WI38 (cell line): ENCODE data around the gene POTEF.
"Not testable (repeated sequence)": the region's sequence is repeated elsewhere in the genome, so short reads cannot be mapped to it uniquely, and the experiment has no call there.

Source experiments
- H3K4me3 ChIP-seq: 2 replicates; pipeline ENCODE4 v1.5.1; 2011; ENCODE audit warnings: low read depth, mild to moderate bottlenecking, control low read depth, low read length
- TF ChIP-seq, protein P1 (sequence below): IDR thresholded peaks from 2 replicates; pipeline ENCODE4 v1.5.1; 2012; ENCODE audit warnings: low read depth, mild to moderate bottlenecking, control low read depth, low read length

Gene POTEF

DNA sequence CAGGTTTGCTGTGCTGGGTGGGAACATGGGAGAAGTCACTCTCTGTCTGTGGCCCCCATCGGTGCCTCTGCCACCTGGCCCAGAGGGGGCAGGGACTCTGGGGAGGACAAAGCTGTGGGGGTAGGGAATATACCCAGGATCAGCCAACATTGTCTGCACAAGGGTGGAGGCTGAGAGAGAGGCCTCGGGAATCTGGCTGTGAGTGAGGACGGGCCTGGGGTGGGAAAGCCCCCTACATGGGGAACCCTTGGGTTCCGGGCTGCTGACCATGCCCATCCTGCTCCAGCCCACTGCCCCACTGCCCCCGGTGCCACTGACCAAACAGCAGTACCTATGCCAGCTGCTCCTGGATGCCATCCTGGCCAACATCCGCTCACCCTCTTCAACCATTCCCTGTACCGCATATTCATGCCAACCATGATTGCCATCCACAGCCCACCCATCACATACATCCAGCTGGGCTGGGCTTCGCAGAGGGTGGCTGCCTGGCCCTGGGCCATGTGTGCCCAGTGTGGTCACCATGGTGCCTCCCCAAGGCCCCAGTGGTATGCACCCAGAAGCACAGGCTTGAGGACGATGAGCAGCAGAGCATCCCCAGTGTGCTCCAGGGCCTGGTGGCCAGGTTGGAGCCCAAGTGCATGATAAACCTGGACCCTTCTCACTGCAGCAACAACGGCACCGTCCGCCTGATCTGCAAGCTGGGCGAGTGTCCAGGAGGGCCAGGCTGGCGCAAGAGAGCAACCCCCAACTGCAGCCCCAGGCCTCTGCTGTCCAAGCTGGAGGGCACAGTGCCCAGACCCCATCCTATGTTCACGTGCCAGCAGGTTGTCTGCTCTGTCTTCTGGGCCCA lies 6.9 kb upstream of the POTEF start:
- TF ChIP-seq, protein P1, sequence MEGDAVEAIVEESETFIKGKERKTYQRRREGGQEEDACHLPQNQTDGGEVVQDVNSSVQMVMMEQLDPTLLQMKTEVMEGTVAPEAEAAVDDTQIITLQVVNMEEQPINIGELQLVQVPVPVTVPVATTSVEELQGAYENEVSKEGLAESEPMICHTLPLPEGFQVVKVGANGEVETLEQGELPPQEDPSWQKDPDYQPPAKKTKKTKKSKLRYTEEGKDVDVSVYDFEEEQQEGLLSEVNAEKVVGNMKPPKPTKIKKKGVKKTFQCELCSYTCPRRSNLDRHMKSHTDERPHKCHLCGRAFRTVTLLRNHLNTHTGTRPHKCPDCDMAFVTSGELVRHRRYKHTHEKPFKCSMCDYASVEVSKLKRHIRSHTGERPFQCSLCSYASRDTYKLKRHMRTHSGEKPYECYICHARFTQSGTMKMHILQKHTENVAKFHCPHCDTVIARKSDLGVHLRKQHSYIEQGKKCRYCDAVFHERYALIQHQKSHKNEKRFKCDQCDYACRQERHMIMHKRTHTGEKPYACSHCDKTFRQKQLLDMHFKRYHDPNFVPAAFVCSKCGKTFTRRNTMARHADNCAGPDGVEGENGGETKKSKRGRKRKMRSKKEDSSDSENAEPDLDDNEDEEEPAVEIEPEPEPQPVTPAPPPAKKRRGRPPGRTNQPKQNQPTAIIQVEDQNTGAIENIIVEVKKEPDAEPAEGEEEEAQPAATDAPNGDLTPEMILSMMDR, result no peak
- H3K4me3 ChIP-seq, result no peak overlapping the region

DNA sequence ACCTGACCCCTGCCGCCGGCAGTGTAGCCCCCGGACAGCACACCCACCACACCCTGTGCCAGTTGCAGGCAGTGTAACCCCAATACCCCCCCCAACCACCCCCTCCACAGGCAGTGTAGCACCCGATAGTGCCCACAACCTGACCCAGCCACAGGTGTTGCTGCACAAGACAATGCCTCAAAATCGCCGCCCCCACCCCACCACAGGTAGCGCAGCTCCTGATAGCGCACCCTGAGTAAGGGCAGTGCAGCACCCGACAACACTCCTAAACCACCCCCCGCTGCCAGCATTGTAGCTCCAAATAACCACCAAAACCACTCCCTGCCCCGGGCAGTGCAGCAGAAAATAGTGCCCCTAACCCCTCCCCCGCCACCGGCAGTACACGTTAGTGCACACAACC lies 558 bp downstream of the POTEF start:
- not testable (repeated sequence) for H3K4me3 ChIP-seq

DNA sequence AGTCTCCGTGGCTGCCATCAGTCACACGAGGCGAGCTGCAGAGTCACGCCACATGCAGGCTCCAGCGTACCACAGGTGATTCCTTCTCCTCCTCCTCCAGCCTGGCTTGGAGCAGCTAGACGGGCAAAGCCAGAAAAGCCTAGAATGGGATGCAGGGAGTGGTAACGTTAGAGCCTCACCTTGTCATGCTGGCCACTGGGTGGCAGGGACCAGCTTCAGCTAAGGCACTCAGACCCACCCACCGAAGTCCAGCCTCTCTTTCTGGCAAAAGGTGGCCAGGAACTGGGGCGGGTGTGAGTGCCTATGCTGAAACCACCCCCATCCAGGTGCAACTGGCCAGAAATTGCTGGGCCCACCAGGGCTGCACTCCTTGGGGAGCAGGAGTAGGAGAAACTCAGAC lies 1.3 kb downstream of the POTEF start:
- H3K4me3 ChIP-seq, result not testable (repeated sequence)

DNA sequence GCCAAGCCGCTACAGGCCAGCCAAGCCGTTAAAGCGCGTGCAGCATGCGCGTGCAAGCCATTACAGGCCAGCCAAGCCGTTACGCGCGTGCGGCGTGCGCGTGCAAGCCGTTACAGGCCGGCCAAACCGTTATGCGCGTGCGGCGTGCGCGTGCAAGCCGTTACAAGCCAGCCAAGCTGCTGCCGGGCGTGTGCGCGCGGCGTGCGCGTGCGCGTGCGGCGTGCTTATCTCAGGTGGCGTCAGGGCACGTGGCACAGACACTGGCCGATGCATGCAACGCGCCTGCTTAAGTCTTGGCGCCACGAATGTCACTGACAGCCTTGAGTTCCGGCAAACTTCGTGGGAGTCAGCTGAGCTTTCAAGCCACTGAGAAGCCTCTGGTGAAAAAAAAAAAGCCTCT lies 8.1 kb downstream of the POTEF start:
- not testable (repeated sequence) for H3K4me3 ChIP-seq

DNA sequence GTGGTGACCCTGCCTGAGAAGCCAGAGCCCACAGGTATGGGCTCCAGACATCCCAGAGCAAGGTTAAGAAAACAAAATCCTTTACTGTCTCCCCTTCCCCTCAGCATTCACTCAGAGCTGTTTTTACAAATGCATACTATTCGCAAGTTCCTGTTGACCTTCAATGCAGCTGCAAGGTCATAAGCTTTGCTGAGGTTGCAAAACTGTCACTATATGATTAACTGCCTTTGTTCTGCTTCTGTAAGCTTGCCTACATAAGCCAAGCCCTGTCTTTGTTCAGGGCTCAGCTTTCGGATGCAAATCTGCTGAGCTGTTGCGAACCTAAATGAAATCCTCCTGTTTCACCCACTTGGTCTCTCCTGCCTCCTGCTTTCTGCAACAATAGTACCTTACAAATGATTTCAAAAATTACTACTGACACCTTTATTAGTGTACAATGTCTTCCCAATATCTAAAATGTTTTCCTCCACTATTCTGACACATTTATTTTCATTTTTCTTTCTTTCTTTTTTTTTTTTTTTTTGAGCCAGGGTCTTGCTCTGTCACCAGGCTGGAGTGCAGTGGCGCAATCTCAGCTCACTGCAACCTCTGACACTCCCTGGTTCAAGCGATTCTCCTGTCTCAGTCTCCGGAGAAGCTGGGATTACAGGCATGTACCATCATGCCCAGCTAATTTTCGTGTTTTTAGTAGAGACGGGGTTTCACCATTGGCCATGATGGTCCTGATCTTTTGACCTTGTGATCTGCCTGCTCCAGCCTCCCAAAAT lies 26.2 kb downstream of the POTEF start:
- H3K4me3 ChIP-seq, result not testable (repeated sequence)

DNA sequence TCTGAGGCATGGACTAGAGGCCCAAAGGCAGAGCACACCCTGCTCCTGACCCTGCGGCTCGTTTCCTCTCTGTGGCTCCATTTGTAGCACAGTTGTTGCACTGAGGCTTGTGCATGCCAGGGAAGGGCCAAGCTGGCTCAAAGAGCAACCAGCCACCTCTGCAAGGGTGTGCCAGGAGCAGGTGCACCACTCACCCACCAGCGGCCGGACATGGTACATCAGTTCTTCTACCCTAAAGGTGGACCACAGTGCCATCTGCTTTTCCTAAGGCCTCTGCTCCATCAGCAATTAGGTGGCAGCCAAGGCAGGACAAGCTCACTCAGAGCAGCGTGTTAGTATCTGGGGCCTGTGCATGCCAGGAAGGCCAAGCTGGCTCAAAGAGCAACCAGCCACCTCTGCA lies 66.4 kb downstream of the POTEF start:
- H3K4me3 ChIP-seq, result not testable (repeated sequence)

DNA sequence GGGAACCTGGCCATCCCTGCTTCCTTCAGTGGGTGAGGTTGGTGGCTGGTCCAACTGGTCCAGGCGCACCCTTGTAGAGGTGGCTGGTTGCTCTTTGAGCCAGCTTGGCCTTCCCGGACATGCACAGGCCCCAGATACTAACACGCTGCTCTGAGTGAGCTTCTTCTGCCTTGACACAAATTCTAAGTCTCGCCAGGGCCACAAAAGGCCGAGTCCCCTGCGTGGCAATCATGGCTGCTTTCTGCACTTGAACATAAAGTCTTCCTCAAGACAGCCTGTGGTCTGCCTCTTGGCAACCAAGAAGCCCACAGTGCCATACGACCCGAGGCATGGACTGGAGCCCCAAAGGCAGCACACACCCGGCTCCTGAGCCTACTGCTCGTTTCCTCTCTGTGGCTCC lies 69.0 kb downstream of the POTEF start:
- H3K4me3 ChIP-seq, result not testable (repeated sequence)

DNA sequence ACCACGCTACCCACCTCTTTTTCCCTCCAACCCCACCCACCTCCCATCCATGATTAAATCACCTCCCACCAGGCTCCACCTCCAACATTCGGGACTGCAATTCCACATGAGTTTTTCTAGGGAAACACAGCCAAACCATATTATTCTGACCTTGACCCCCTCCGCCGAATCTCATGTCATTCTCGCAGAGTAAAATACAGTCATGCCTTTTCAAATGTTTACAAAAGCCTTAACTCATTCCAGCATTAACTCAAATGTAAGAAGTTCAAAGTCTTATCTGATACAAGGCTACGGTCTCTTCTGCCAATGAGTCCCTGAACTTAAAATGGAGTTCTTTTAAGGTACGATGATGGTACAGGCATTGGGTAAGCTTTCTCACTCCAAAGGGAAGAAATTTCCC lies 72.7 kb downstream of the POTEF start:
- H3K4me3 ChIP-seq, result not testable (repeated sequence)

DNA sequence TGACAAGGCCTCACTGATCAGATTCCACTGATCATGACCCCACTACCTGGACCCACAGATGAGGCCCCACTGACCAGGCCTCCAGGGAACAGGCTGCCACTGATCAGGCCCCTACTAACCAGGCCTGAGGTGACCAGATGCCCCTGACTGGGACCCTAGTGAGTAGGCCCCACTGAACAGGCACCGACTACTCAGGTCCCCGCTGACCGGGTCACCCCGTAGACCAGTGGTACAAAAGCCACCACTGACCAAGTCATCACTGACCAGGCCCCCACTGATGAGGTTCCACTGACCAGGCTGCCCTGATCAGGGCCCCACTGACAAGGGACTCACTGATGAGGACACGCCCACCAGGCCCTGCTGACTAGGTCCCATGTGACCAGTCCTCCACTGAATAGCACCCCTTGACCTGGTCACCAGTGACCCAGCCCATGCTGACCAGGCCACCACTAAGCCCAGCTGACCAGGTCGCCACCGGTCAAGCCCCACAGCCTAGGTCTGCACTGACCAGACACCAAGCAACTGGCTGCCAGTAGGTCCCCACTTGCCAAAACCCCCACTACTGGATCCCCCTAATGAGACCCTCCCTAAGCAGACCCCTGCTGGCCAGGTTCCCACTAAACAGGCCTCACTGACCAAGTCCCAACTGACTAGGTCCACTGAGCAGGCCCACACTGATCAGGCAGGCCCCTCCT lies 75.7 kb downstream of the POTEF start:
- not testable (repeated sequence) for H3K4me3 ChIP-seq

DNA sequence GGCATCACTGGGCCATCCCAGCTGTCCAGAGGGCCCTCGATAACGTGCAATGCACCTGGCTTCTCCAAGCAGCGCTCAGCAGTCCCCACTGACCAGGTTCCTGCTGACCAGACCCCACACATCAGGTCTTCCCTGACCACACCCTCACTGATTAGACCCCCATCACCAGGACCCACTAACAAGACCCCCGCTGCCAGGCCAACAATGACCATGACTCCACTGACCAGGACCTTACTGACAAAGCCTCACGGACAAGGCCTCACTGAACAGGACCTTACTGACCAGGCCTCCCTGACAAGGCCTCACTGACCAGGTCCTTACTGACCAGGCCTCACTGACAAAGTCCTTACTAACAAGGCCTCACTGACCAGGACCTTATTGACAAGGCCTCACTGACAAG lies 76.6 kb downstream of the POTEF start:
- not testable (repeated sequence) for H3K4me3 ChIP-seq

DNA sequence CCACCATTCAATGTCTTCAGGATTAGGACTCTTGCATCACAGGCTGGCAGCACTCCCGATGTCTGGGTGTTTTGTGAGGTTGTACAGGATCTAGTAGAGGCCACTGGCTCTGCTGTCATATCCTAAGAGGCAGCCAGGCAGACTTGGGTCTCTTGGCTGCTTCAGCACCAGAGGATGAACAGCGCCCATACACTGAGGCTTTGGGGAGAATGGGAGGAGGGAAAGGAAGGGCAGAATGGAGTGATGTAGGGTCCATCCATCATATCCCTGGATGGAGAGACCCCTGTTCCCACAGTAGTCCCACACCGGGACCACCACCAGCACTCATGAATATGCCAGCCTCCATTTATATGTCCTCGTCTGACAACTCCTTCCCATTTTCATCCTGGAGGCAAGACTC lies 80.6 kb downstream of the POTEF start:
- H3K4me3 ChIP-seq, result not testable (repeated sequence)

DNA sequence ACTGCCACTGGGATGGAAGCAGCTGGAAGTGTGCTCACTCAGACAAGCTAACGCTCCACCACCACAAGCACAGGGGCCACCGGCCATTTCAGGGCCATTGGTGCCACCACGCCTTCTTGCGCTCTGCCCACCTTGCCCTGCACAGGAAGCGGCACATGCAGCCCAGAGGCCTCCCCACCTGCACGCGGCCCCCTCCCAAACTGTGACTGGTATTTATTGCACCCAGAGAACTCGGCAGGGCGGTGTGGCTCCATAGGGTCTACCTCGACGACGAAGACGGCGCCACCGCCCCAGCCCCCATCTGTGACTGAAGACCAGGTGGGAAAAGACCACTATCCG lies 90.8 kb downstream of the POTEF start:
- H3K4me3 ChIP-seq, result not testable (repeated sequence)

DNA sequence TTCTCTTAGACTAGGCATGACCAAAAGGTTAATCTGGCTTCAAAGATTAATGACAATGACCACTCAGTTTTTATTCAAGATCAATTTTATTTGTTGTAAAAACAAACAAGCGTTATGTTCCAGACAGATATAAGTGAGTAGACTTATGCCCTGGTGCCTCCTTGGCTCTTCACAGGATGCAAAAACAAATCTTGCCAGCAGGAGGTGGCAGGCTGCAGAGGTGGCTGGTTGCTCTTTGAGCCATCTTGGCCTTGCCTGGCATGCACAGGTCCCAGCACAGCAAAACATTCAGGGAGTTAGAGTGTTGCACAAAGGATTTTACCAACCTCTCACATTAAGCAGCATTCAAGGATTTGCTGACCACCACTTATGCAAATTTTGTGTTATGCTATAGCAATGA lies 103.1 kb downstream of the POTEF start:
- not testable (repeated sequence) for H3K4me3 ChIP-seq
